Body of pancreas (tissue), 4 donors: ENCODE data around the gene ASXL1. TPM values are rescaled to one million over a fixed set of nuclear protein-coding genes. Genes with fewer than 3 reads are reported as not detected.
A peak's percentile ranks its signal among the peaks of the same experiment; 100 is the strongest.

Source experiments
- ATAC-seq: fragments of 150-250 bp; one replicate; pipeline ENCODE4 v1.9.1; 2016
- DNase-seq, 4 donors: peaks; one replicate each; pipeline ENCODE4 v3.0.0-alpha.2; 2019
- H3K27ac ChIP-seq, 4 donors: fragments of 200-600 bp; sonication (generic); 1 replicate in 3 of 4; 2 replicates in 1 of 4; pipeline versions ENCODE4 v1.5.1 to v1.6.1; 2016 to 2019; ENCODE audit warnings: mild to moderate bottlenecking in 1 of 4, mixed read lengths in 1 of 4, moderate library complexity in 1 of 4
- H3K27me3 ChIP-seq, 2 donors: fragments of 200-600 bp; sonication (generic); one replicate each; pipeline ENCODE4 v1.6.0; 2016; ENCODE audit warnings: mild to moderate bottlenecking in 1 of 2
- H3K36me3 ChIP-seq, 2 donors: fragments of 200-600 bp; sonication (generic); replicated peaks in 1 of 2; 2 replicates each; pipeline ENCODE4 v1.5.1; 2016; ENCODE audit warnings: low read depth in 2 of 2; ENCODE audit not compliant: insufficient read depth in 1 of 2
- H3K4me1 ChIP-seq: fragments of 200-600 bp; sonication (generic); one replicate; pipeline ENCODE4 v1.6.0; 2016
- H3K4me3 ChIP-seq, 2 donors: fragments of 200-600 bp; sonication (generic); 1 replicate in 1 of 2; 2 replicates in 1 of 2; pipeline ENCODE4 v1.5.1; 2016 to 2019
- H3K9me3 ChIP-seq, 3 donors: fragments of 200-600 bp; sonication (generic); 1 replicate in 2 of 3; 2 replicates in 1 of 3; pipeline ENCODE4 v1.5.1; 2016
- POLR2A ChIP-seq, 3 donors: fragments of 450-650 bp; IDR thresholded peaks; one replicate each; pipeline ENCODE4 v1.6.1; 2016; ENCODE audit warnings: antibody characterized with exemption in 3 of 3, mild to moderate bottlenecking in 2 of 3
- WGBS, 2 donors: methylation state at CpG; one replicate each; pipeline ENCODE4 v1.1.5; 2017; 5-methylcytosine and 5-hydroxymethylcytosine counted together
- intact Hi-C: fragments of 100-400 bp; cut with DNase I; formaldehyde crosslinking; loops from one replicate; pipeline ENCODE4 v1.15.1; 2023
- total RNA-seq, 2 donors: library from RNA; depleted of rRNA; stranded (reverse); fragments of >200 nt; gene quantifications; one replicate each; pipeline ENCODE4 v1.1.0, GENCODE V29; 2016
- TF ChIP-seq, protein P1 (sequence below), 7 experiments: fragments of 450-650 bp in 4 of 7; fragments of 200-600 bp in 3 of 7; sonication (generic) in 3 of 7; IDR thresholded peaks; one replicate each; pipeline ENCODE4 v1.5.1; 2016 to 2019; ENCODE audit warnings: antibody characterized with exemption in 7 of 7

The ASXL1 gene
- total RNA-seq, 2 donors from 2014 or later = 57.9 to 102 TPM

DNA sequence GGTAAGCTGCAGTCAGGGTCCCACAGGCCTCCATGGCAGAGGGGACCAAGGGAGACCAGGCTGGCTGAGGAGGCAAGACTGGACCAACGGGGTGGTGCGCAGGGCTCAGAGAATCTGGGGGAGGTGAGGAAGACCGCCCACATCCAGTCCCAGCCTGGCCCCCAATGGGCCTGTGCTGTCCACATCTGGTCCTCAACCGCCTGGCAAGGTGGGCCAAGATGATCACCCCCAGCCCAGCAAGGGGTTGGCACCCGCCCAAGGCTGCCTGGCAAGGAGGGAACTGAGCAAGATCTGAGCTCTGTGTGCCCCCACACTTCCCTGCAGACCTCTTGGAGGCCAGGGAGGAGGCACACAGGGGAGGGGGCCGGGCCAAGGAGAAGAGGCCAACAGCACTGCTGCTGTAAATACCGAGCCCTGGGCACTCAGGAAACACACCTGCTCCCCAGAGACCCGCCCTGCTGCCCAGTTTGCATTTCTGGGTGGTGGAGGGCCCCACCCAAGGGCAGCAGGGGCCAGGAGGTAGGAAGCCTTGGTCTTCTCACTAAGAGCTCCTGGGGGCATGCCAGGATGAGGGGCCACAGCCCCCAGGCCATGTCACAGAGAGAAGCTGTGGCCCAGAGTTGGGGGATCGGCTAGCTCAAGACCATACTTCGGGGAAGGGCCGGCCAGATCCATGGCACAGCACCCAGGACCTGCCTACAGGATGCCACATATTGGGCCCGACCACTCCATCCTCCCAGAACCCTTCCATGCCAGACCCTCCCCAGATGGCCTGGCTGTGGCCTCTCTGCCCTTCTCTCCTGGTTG is 109.6 kb downstream of the ASXL1 start:
- 84 to 95% methylated on average over 4 to 12 of the region's 12 CpGs for WGBS, 2 donors
- DNase-seq = peak in 2 of 4 donors; percentile 2 to 17
- no peak for ATAC-seq
- Histone ChIP-seq H3K9me3 (no peaks in the 10 kb centered on the region), H3K27ac (peak overlapping the region in 3 of 4 donors; percentile 84 to 91 (median 89)), H3K4me1 (peaks cover 59% of the 10 kb centered on the region), H3K4me3 (no peak overlapping the region), H3K36me3 (no peaks in the 10 kb centered on the region), H3K27me3 (no peaks in the 10 kb centered on the region)
- intact Hi-C loops = loop anchor here (10.0 kb wide), 1 partner anchor 103 kb away; no protein-coding TSS in a partner anchor
- TF ChIP-seq POLR2A (IDR thresholded peaks at IDR 0.05) = no peak
- TF ChIP-seq, protein P1, sequence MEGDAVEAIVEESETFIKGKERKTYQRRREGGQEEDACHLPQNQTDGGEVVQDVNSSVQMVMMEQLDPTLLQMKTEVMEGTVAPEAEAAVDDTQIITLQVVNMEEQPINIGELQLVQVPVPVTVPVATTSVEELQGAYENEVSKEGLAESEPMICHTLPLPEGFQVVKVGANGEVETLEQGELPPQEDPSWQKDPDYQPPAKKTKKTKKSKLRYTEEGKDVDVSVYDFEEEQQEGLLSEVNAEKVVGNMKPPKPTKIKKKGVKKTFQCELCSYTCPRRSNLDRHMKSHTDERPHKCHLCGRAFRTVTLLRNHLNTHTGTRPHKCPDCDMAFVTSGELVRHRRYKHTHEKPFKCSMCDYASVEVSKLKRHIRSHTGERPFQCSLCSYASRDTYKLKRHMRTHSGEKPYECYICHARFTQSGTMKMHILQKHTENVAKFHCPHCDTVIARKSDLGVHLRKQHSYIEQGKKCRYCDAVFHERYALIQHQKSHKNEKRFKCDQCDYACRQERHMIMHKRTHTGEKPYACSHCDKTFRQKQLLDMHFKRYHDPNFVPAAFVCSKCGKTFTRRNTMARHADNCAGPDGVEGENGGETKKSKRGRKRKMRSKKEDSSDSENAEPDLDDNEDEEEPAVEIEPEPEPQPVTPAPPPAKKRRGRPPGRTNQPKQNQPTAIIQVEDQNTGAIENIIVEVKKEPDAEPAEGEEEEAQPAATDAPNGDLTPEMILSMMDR (IDR thresholded peaks at IDR 0.05) = no peak

DNA sequence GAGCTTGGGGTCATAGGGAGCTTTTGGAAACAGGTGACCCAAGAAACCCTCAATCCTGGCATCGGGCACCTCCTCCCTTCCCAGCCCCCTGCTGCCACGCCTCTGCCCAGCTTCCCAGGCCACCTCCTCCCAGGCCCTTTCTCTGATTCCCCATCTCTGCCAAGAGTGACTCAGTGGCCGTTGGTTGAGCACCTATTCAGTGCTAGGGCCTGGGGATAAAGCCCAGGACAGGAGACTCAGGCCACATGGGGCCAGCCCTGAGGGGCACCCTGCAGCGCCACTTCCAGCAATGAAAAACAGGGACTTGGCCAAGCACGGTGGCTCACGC is 110.1 kb downstream of the ASXL1 start:
- no peaks in the 10 kb centered on the region for H3K27me3 ChIP-seq
- no peaks in the 10 kb centered on the region for H3K9me3 ChIP-seq
- 86 to 91% methylated on average over 3 to 5 of the region's 6 CpGs for WGBS, 2 donors
- no peaks in the 10 kb centered on the region for H3K36me3 ChIP-seq
- H3K27ac ChIP-seq = peak overlapping the region in 3 of 4 donors; percentile 84 to 91 (median 89)
- H3K4me1 ChIP-seq = peaks cover 59% of the 10 kb centered on the region
- H3K4me3 ChIP-seq = no peak overlapping the region
- no peak for DNase-seq
- intact Hi-C loops = loop anchor here (10.0 kb wide), 1 partner anchor 103 kb away; no protein-coding TSS in a partner anchor
- TF ChIP-seq, protein P1 (IDR thresholded peaks at IDR 0.05) = no peak
- TF ChIP-seq POLR2A (IDR thresholded peaks at IDR 0.05) = no peak
- no peak for ATAC-seq

DNA sequence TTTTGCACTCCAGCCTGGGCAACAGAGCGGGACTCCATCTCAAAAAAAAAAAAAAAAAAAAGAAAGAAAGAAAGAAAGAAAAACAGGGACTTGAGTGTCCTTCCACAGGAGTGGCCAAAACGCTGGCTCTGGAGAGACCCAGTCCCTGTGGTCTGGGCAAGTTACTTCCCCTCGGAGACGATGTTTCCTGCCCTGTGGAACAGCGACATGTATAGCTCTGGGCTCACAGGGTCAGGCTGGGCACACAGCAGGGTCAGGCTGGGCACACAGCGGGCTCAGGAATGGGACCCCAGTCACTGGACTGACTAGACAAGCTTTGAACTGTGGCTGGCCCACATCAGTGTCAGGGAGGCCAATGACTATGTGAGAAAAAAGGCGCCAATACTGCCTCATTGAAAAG is 110.7 kb downstream of the ASXL1 start:
- H3K4me3 ChIP-seq = no peak overlapping the region
- DNase-seq (no peak), ATAC-seq (no peak)
- H3K4me1 ChIP-seq = peaks cover 59% of the 10 kb centered on the region
- H3K36me3 ChIP-seq = no peaks in the 10 kb centered on the region
- H3K9me3 ChIP-seq = no peaks in the 10 kb centered on the region
- WGBS, 2 donors = 80 to 90% methylated on average over 7 of the region's 7 CpGs
- intact Hi-C loops = loop anchor here (10.0 kb wide), 1 partner anchor 104 kb away; no protein-coding TSS in a partner anchor
- no peak for TF ChIP-seq POLR2A (IDR thresholded peaks at IDR 0.05)
- TF ChIP-seq, protein P1 (IDR thresholded peaks at IDR 0.05) = no peak
- H3K27me3 ChIP-seq = no peaks in the 10 kb centered on the region
- H3K27ac ChIP-seq = peak overlapping the region in 1 of 4 donors; percentile 11

- TF ChIP-seq, protein P1 (IDR thresholded peaks at IDR 0.05) = peak in 5 of 7 experiments; percentile 3 to 21 (median 11)
- no peak for TF ChIP-seq POLR2A (IDR thresholded peaks at IDR 0.05)
- DNase-seq (peak; percentile 25 to 43 (median 34)), ATAC-seq (no peak)
- H3K4me3 ChIP-seq = no peak overlapping the region
- peaks cover 59% of the 10 kb centered on the region for H3K4me1 ChIP-seq
- intact Hi-C loops = no loop called here
- 71 to 79% methylated on average over 16 to 27 of the region's 27 CpGs for WGBS, 2 donors
- H3K27me3 ChIP-seq = no peaks in the 10 kb centered on the region
- H3K36me3 ChIP-seq = no peaks in the 10 kb centered on the region
- peak overlapping the region in 2 of 4 donors; percentile 29 to 55 for H3K27ac ChIP-seq
- no peaks in the 10 kb centered on the region for H3K9me3 ChIP-seq
Observed at GRCh38 chr20:32470025-32470861, 112.1 kb downstream of the ASXL1 start.
